Smooth muscle cell (in vitro differentiated cells): ENCODE results near the gene MAN2A1. TPM values are rescaled to one million over a fixed set of nuclear protein-coding genes. Genes with fewer than 3 reads are reported as not detected.

ENCODE experiments used
- DNase-seq: peaks from one replicate; lab custom pipeline; 2025; ENCODE audit not compliant: unreplicated experiment; lab: John Stamatoyannopoulos, UW
- H2AFZ ChIP-seq: fragments of 200-600 bp; sonication (generic); 2 replicates; pipeline ENCODE4 v1.6.0; 2016; ENCODE audit warnings: antibody characterized with exemption, low read depth, mild to moderate bottlenecking
- H3F3A ChIP-seq: fragments of 200-600 bp; sonication (generic); 2 replicates; pipeline ENCODE4 v1.6.0; 2017; ENCODE audit warnings: antibody characterized with exemption, low read depth
- H3K27ac ChIP-seq: fragments of 200-600 bp; sonication (generic); 2 replicates; pipeline ENCODE4 v1.5.1; 2016; ENCODE audit warnings: low read depth, mild to moderate bottlenecking
- H3K27me3 ChIP-seq: fragments of 200-600 bp; sonication (generic); 2 replicates; pipeline ENCODE4 v1.6.1; 2016; ENCODE audit warnings: low read depth, mild to moderate bottlenecking
- H3K36me3 ChIP-seq: fragments of 200-600 bp; sonication (generic); 2 replicates; pipeline ENCODE4 v1.5.1; 2016; ENCODE audit warnings: low read depth
- H3K4me1 ChIP-seq: fragments of 200-600 bp; sonication (generic); 2 replicates; pipeline ENCODE4 v1.5.1; 2016; ENCODE audit warnings: low read depth
- H3K4me2 ChIP-seq: fragments of 200-600 bp; sonication (generic); 2 replicates; pipeline ENCODE4 v1.6.0; 2016; ENCODE audit warnings: mild to moderate bottlenecking
- H3K4me3 ChIP-seq: fragments of 200-600 bp; sonication (generic); 2 replicates; pipeline ENCODE4 v1.5.1; 2016; ENCODE audit warnings: mild to moderate bottlenecking
- H3K79me2 ChIP-seq: fragments of 200-600 bp; sonication (generic); 2 replicates; pipeline ENCODE4 v1.6.0; 2016; ENCODE audit warnings: low read depth, mild to moderate bottlenecking
- H3K9ac ChIP-seq: fragments of 200-600 bp; sonication (generic); 2 replicates; pipeline ENCODE4 v1.6.0; 2016; ENCODE audit warnings: low read depth
- H3K9me3 ChIP-seq: fragments of 200-600 bp; sonication (generic); replicated peaks from 2 replicates; pipeline ENCODE4 v1.5.1; 2016; ENCODE audit warnings: low read depth
- H4K20me1 ChIP-seq: fragments of 200-600 bp; sonication (generic); 2 replicates; pipeline ENCODE4 v1.6.0; 2016; ENCODE audit warnings: low read depth
- WGBS: methylation state at CpG from one replicate; pipeline ENCODE4 v1.1.7; 2016; ENCODE audit warnings: low lambda C conversion rate; 5-methylcytosine and 5-hydroxymethylcytosine counted together
- polyA plus RNA-seq: library from polyadenylated mRNA; unstranded; fragments of >200 nt; fragmentation: Nextera tagmentation; extraction: Ambion mirVana; gene quantifications from 2 replicates; pipeline ENCODE4 v1.2.1, GENCODE V29; 2016
- total RNA-seq: library from RNA; depleted of rRNA; stranded (reverse); fragments of >200 nt; gene quantifications from 2 replicates; pipeline ENCODE4 v1.2.3, GENCODE V29; 2014
- TF ChIP-seq, protein P1 (sequence below): fragments of 200-600 bp; sonication (generic); IDR thresholded peaks from 2 replicates; pipeline ENCODE4 v1.5.1; 2017; ENCODE audit warnings: borderline replicate concordance, mild to moderate bottlenecking, antibody characterized with exemption; ENCODE audit not compliant: insufficient read depth, poor library complexity, severe bottlenecking

The MAN2A1 gene
- total and polyA plus RNA-seq, 2 experiments from 2014 or later: 20.3 to 112 TPM

- Histone ChIP-seq H2AFZ (no peak overlapping the region), H3K27me3 (no peaks in the 10 kb centered on the region), H4K20me1 (no peaks in the 10 kb centered on the region), H3K4me2 (no peak overlapping the region), H3K36me3 (no peaks in the 10 kb centered on the region), H3K9me3 (no peaks in the 10 kb centered on the region), H3K79me2 (no peaks in the 10 kb centered on the region), H3K4me3 (no peak overlapping the region), H3K9ac (no peak overlapping the region), H3F3A (no peaks in the 10 kb centered on the region), H3K27ac (no peak overlapping the region), H3K4me1 (no peaks in the 10 kb centered on the region)
- no peak for DNase-seq
- TF ChIP-seq, protein P1, sequence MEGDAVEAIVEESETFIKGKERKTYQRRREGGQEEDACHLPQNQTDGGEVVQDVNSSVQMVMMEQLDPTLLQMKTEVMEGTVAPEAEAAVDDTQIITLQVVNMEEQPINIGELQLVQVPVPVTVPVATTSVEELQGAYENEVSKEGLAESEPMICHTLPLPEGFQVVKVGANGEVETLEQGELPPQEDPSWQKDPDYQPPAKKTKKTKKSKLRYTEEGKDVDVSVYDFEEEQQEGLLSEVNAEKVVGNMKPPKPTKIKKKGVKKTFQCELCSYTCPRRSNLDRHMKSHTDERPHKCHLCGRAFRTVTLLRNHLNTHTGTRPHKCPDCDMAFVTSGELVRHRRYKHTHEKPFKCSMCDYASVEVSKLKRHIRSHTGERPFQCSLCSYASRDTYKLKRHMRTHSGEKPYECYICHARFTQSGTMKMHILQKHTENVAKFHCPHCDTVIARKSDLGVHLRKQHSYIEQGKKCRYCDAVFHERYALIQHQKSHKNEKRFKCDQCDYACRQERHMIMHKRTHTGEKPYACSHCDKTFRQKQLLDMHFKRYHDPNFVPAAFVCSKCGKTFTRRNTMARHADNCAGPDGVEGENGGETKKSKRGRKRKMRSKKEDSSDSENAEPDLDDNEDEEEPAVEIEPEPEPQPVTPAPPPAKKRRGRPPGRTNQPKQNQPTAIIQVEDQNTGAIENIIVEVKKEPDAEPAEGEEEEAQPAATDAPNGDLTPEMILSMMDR: no peak
- WGBS: 61% methylated on average over 2 of the region's 2 CpGs
Observed at GRCh38 chr5:109653042-109653441, 36.7 kb upstream of the MAN2A1 start.

- Histone ChIP-seq H3K9ac (no peak overlapping the region), H4K20me1 (no peaks in the 10 kb centered on the region), H3K79me2 (no peaks in the 10 kb centered on the region), H3K4me2 (no peak overlapping the region), H3K36me3 (no peaks in the 10 kb centered on the region), H3K27me3 (no peaks in the 10 kb centered on the region), H3K27ac (no peak overlapping the region), H2AFZ (no peak overlapping the region), H3K4me1 (no peaks in the 10 kb centered on the region), H3K4me3 (no peak overlapping the region), H3K9me3 (no peaks in the 10 kb centered on the region), H3F3A (no peaks in the 10 kb centered on the region)
- TF ChIP-seq, protein P1: no peak
- WGBS: 89% methylated on average over 3 of the region's 3 CpGs
- DNase-seq: no peak
Observed at GRCh38 chr5:109653561-109654239, 36.0 kb upstream of the MAN2A1 start.

DNA sequence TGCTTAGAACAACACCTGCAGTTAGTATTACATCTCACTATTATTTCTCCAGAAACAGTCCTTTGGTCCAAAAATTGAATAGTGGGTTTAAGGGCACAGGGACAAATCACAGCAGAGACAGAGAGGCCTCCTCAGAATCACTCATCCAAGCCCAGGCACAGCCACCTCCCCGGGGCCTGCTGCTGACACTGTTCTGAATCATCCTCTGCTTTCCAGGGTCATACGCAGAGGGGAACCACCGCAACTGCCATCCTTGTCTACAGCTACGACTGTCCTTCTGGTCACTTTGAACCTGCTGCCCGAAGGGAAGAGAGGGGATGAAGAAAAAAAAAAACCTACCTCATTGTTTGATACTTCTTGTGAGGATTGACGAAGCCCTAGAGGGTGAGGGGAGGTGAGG is 35.3 kb upstream of the MAN2A1 start:
- no peak overlapping the region for H3K4me3 ChIP-seq
- H3K9me3 ChIP-seq: no peaks in the 10 kb centered on the region
- no peak overlapping the region for H3K27ac ChIP-seq
- H3K36me3 ChIP-seq: no peaks in the 10 kb centered on the region
- H3K27me3 ChIP-seq: no peaks in the 10 kb centered on the region
- 41% methylated on average over 6 of the region's 6 CpGs for whole genome bisulfite sequencing
- no peaks in the 10 kb centered on the region for H4K20me1 ChIP-seq
- DNase-seq: no peak
- no peaks in the 10 kb centered on the region for H3K4me1 ChIP-seq
- H3K9ac ChIP-seq: no peak overlapping the region
- H3K4me2 ChIP-seq: no peak overlapping the region
- H3F3A ChIP-seq: no peaks in the 10 kb centered on the region
- no peak overlapping the region for H2AFZ ChIP-seq
- TF ChIP-seq, protein P1: no peak
- no peaks in the 10 kb centered on the region for H3K79me2 ChIP-seq

- H3F3A ChIP-seq: no peaks in the 10 kb centered on the region
- no peak overlapping the region for H2AFZ ChIP-seq
- no peak overlapping the region for H3K9ac ChIP-seq
- no peak overlapping the region for H3K4me3 ChIP-seq
- no peaks in the 10 kb centered on the region for H4K20me1 ChIP-seq
- no peaks in the 10 kb centered on the region for H3K9me3 ChIP-seq
- WGBS: 82% methylated on average over 2 of the region's 2 CpGs
- H3K27me3 ChIP-seq: no peaks in the 10 kb centered on the region
- no peak overlapping the region for H3K27ac ChIP-seq
- no peaks in the 10 kb centered on the region for H3K36me3 ChIP-seq
- TF ChIP-seq, protein P1: no peak
- H3K4me1 ChIP-seq: no peaks in the 10 kb centered on the region
- H3K79me2 ChIP-seq: no peaks in the 10 kb centered on the region
- no peak for DNase-seq
- no peak overlapping the region for H3K4me2 ChIP-seq
Observed at GRCh38 chr5:109655841-109656240, 33.9 kb upstream of the MAN2A1 start.
